Endothelial cell of umbilical vein (primary cell): ENCODE data around the gene PXMP2. TPM values are rescaled to one million over a fixed set of nuclear protein-coding genes. Genes with fewer than 3 reads are reported as not detected.

Experiments
- BruUV-seq: library from RNA; stranded (reverse); fragments of 400-500 nt; replicated peaks from 2 replicates; lab custom pipeline; 2021; lab: Mats Ljungman, UMichigan
- CTCF ChIA-PET: fragments of 300-600, 350-600 bp; sonication (Branson Sonifier 250); formaldehyde crosslinking; loops from one replicate; lab custom pipeline; 2021; ENCODE audit warnings: antibody characterized with exemption, inconsistent platforms; lab: Charles Lee
- POLR2A ChIA-PET: fragments of 300-600, 350-600 bp; sonication (Branson Sonifier 250); formaldehyde crosslinking; loops from one replicate; lab custom pipeline; 2021; ENCODE audit warnings: antibody characterized with exemption, inconsistent platforms; lab: Charles Lee
- DNase-seq: peaks from one replicate; pipeline ENCODE4 v3.0.0-alpha.2; 2011; ENCODE audit warnings: low read depth, low spot score
- FAIRE-seq: peaks from 2 replicates; lab custom pipeline; 2011; peaks lifted over from hg19 to GRCh38; lab: Jason Lieb, UNC
- H2AFZ ChIP-seq: 2 replicates; pipeline ENCODE4 v1.6.0; 2012; ENCODE audit warnings: low read depth, low read length, control low read depth, inconsistent platforms
- H3K27ac ChIP-seq: 2 replicates; pipeline ENCODE4 v1.5.1; 2011; ENCODE audit warnings: low read depth, mild to moderate bottlenecking, control low read depth, low read length, moderate library complexity; ENCODE audit not compliant: insufficient read depth
- H3K27me3 ChIP-seq, 2 experiments: 2 replicates each; pipeline versions ENCODE4 v1.6.0 to v1.6.1; 2011; ENCODE audit warnings: low read length in 2 of 2, mixed read lengths in 1 of 2; ENCODE audit not compliant: control insufficient read depth in 2 of 2, insufficient read depth in 2 of 2
- H3K36me3 ChIP-seq, 2 experiments: 2 replicates in 1 of 2; 3 replicates in 1 of 2; pipeline ENCODE4 v1.5.1; 2011; ENCODE audit warnings: low read length in 2 of 2, mild to moderate bottlenecking in 1 of 2, moderate library complexity in 1 of 2; ENCODE audit not compliant: control insufficient read depth in 2 of 2, insufficient read depth in 2 of 2; ENCODE audit errors: extremely low read depth in 1 of 2
- H3K4me1 ChIP-seq: 3 replicates; pipeline ENCODE4 v1.5.1; 2011; ENCODE audit warnings: mild to moderate bottlenecking, low read length; ENCODE audit not compliant: control insufficient read depth, insufficient read depth; ENCODE audit errors: extremely low read depth
- H3K4me2 ChIP-seq: 2 replicates; pipeline ENCODE4 v1.6.1; 2011; ENCODE audit warnings: low read length, control low read depth, mixed read lengths; ENCODE audit not compliant: insufficient read depth
- H3K4me3 ChIP-seq, 3 experiments: fragments of 200-600 bp in 1 of 3; sonication (generic), shearing (Covaris generic) in 1 of 3; replicated peaks in 1 of 3; 2 replicates each; pipeline ENCODE4 v1.5.1; 2011 to 2016; ENCODE audit warnings: control low read depth in 3 of 3, low read length in 3 of 3, mild to moderate bottlenecking in 2 of 3, inconsistent platforms in 1 of 3, low read depth in 1 of 3, moderate library complexity in 1 of 3; ENCODE audit not compliant: insufficient read depth in 1 of 3
- H3K79me2 ChIP-seq: 2 replicates; pipeline ENCODE4 v1.6.0; 2012; ENCODE audit warnings: low read length, inconsistent platforms; ENCODE audit not compliant: control insufficient read depth, insufficient read depth
- H3K9ac ChIP-seq: replicated peaks from 2 replicates; pipeline ENCODE3; 2011; ENCODE audit warnings: low read length, control low read depth; ENCODE audit not compliant: insufficient read depth; ENCODE audit errors: extremely low read depth
- H3K9me1 ChIP-seq: replicated peaks from 3 replicates; pipeline ENCODE4 v1.6.0; 2011; ENCODE audit warnings: mild to moderate bottlenecking, low read length; ENCODE audit not compliant: control insufficient read depth, insufficient read depth; ENCODE audit errors: extremely low read depth
- H3K9me3 ChIP-seq: replicated peaks from 2 replicates; pipeline ENCODE4 v1.5.1; 2012; ENCODE audit warnings: low read length, inconsistent platforms; ENCODE audit not compliant: control insufficient read depth, insufficient read depth
- H4K20me1 ChIP-seq: replicated peaks from 2 replicates; pipeline ENCODE3; 2011; ENCODE audit warnings: mild to moderate bottlenecking, low read length; ENCODE audit not compliant: control insufficient read depth, insufficient read depth; ENCODE audit errors: extremely low read depth
- CTCF ChIP-seq, 2 donors: IDR thresholded peaks; 1 replicate in 1 of 2; 2 replicates in 1 of 2; pipeline ENCODE4 v1.5.1; 2011; ENCODE audit warnings: low read length in 2 of 2, mild to moderate bottlenecking in 2 of 2, moderate library complexity in 2 of 2, control low read depth in 1 of 2, inconsistent platforms in 1 of 2, low read depth in 1 of 2; ENCODE audit not compliant: insufficient read depth in 1 of 2; ENCODE audit errors: extremely low read depth in 1 of 2
- EZH2 ChIP-seq: IDR thresholded peaks from 2 replicates; pipeline ENCODE4 v1.6.1; 2012; ENCODE audit warnings: borderline replicate concordance, low read depth, mild to moderate bottlenecking, moderate library complexity, low read length, inconsistent platforms; ENCODE audit not compliant: severe bottlenecking
- FOS ChIP-seq: IDR thresholded peaks from 2 replicates; pipeline ENCODE4 v1.6.1; 2011; ENCODE audit warnings: mild to moderate bottlenecking, low read length, moderate library complexity, borderline replicate concordance; ENCODE audit not compliant: insufficient read depth
- GATA2 ChIP-seq: IDR thresholded peaks from 2 replicates; pipeline ENCODE4 v1.7.0; 2011; ENCODE audit warnings: low read depth, mild to moderate bottlenecking, moderate library complexity, mixed read lengths, low read length; ENCODE audit not compliant: insufficient read length, insufficient read depth
- MAX ChIP-seq: IDR thresholded peaks from 2 replicates; pipeline ENCODE4 v1.6.1; 2011; ENCODE audit not compliant: insufficient read depth, insufficient read length
- MYC ChIP-seq: IDR thresholded peaks from one replicate; pipeline ENCODE4 v1.6.1; 2011; ENCODE audit warnings: mild to moderate bottlenecking, low read depth, low read length
- POLR2A ChIP-seq: IDR thresholded peaks from 2 replicates; pipeline ENCODE4 v1.6.1; 2012; ENCODE audit warnings: low read depth, mild to moderate bottlenecking, control low read depth, low read length
- POLR2AphosphoS5 ChIP-seq: IDR thresholded peaks from 2 replicates; pipeline ENCODE4 v1.6.1; 2012; ENCODE audit warnings: low read depth, mild to moderate bottlenecking, control low read depth, low read length, moderate library complexity; ENCODE audit not compliant: insufficient read depth
- dilution Hi-C: fragments of 300-500 bp; cut with MboI; formaldehyde crosslinking; loops from one replicate; pipeline ENCODE4 v1.15.0; 2019; ENCODE audit warnings: low sequenced_read_pairs; ENCODE audit not compliant: extremely low pct_ligation_motif_present
- intact Hi-C: fragments of 100-400 bp; cut with micrococcal nuclease; formaldehyde crosslinking; loops from one replicate; pipeline ENCODE4 v1.10.0; 2022
- polyA plus RNA-seq, 4 experiments: library from polyadenylated mRNA; depleted of rRNA in 3 of 4; stranded (reverse) in 3 of 4; unstranded in 1 of 4; fragments of >200 nt; gene quantifications; 2 replicates each; pipeline versions ENCODE4 v1.2.1 to v1.2.3, GENCODE V29; 2011 to 2012; ENCODE audit warnings: missing spikeins in 1 of 4
- total RNA-seq: library from RNA; stranded (reverse); gene quantifications from 2 replicates; pipeline ENCODE4 v1.2.3, GENCODE V29; 2021

Gene PXMP2
- total and polyA plus RNA-seq, 2 donors (not counting 3 experiments of a cell fraction or from before 2014, with no cell fraction given) = 24.0 to 31.5 TPM

GRCh38 chr12:132672116-132672515 lies 15.3 kb upstream of the PXMP2 start:
- BruUV-seq = no TSS peak
- Histone ChIP-seq H3K9me3 (no peaks in the 10 kb centered on the region), H4K20me1 (no peaks in the 10 kb centered on the region), H2AFZ (no peak overlapping the region), H3K36me3 (peaks cover 0 to 28% of the 10 kb centered on the region in 2 experiments), H3K4me1 (peaks cover 3% of the 10 kb centered on the region), H3K9ac (no peak overlapping the region), H3K27ac (no peak overlapping the region), H3K9me1 (no peaks in the 10 kb centered on the region), H3K4me2 (no peak overlapping the region), H3K79me2 (no peaks in the 10 kb centered on the region), H3K27me3 (no peaks in the 10 kb centered on the region), H3K4me3 (no peak overlapping the region)
- dilution Hi-C loops (no loop called here), intact Hi-C loops (no loop called here)
- TF ChIP-seq GATA2 (no peak), MAX (no peak), POLR2A (no peak), POLR2AphosphoS5 (no peak), EZH2 (no peak), CTCF (IDR thresholded peaks at IDR 0.05; ENCODE audit: extremely low read depth in 1 of 2, insufficient read depth in 1 of 2, low read depth in 1 of 2, low read length in 2 of 2) (no peak), FOS (no peak), MYC (no peak)
- POLR2A ChIA-PET = no interaction called here
- DNase-seq (no peak), FAIRE-seq (no peak)
- CTCF ChIA-PET = no interaction called here
